ENCODE measurements around the gene SLC16A12.
"Not testable (repeated sequence)": the region's sequence is repeated elsewhere in the genome, so short reads cannot be mapped to it uniquely, and the experiment has no call there.

SLC16A12 gene

GRCh38 chr10:89458291-89458690, 77.1 kb downstream of the SLC16A12 start:
- no peak for DNase-seq
- Histone ChIP-seq H3K9me3 (no peaks in the 10 kb centered on the region), H3K27me3 (no peaks in the 10 kb centered on the region; the same call in 1 of the 2 replicates), H3K36me3 (no peaks in the 10 kb centered on the region), H3K4me1 (no peaks in the 10 kb centered on the region), H3K4me3 (ENCODE audit: low read depth, low read length) (no peak overlapping the region)
- TF ChIP-seq CTCF (IDR thresholded peaks at IDR 0.05; ENCODE audit: low read depth, low read length): no peak

- no peak for DNase-seq
- no peaks in the 10 kb centered on the region; the same call in 1 of the 2 replicates for H3K27me3 ChIP-seq
- TF ChIP-seq CTCF (IDR thresholded peaks at IDR 0.05; ENCODE audit: low read depth, low read length): no peak
- H3K9me3 ChIP-seq: no peaks in the 10 kb centered on the region
- no peaks in the 10 kb centered on the region for H3K4me1 ChIP-seq
- H3K36me3 ChIP-seq: no peaks in the 10 kb centered on the region
- H3K4me3 ChIP-seq (ENCODE audit: low read depth, low read length): no peak overlapping the region
Observed at GRCh38 chr10:89454561-89455347, 80.6 kb downstream of the SLC16A12 start.

GRCh38 chr10:89452193-89452592, 83.2 kb downstream of the SLC16A12 start:
- TF ChIP-seq CTCF (IDR thresholded peaks at IDR 0.05; ENCODE audit: low read depth, low read length): no peak
- no peaks in the 10 kb centered on the region for H3K9me3 ChIP-seq
- no peak for DNase-seq
- no peaks in the 10 kb centered on the region for H3K4me1 ChIP-seq
- no peak overlapping the region for H3K4me3 ChIP-seq (ENCODE audit: low read depth, low read length)
- H3K36me3 ChIP-seq: no peaks in the 10 kb centered on the region
- no peaks in the 10 kb centered on the region; the same call in 1 of the 2 replicates for H3K27me3 ChIP-seq

- no peaks in the 10 kb centered on the region for H3K4me1 ChIP-seq
- no peaks in the 10 kb centered on the region; the same call in 1 of the 2 replicates for H3K27me3 ChIP-seq
- H3K4me3 ChIP-seq (ENCODE audit: low read depth, low read length): no peak overlapping the region
- TF ChIP-seq CTCF (IDR thresholded peaks at IDR 0.05; ENCODE audit: low read depth, low read length): no peak
- no peaks in the 10 kb centered on the region for H3K36me3 ChIP-seq
- H3K9me3 ChIP-seq: no peaks in the 10 kb centered on the region
- DNase-seq: no peak
Observed at GRCh38 chr10:89450901-89451300, 84.5 kb downstream of the SLC16A12 start.

GRCh38 chr10:89444819-89445218, 90.6 kb downstream of the SLC16A12 start:
- not testable (repeated sequence) for H3K4me1 ChIP-seq; H3K27me3 ChIP-seq; DNase-seq; H3K9me3 ChIP-seq; H3K4me3 ChIP-seq (ENCODE audit: low read depth, low read length); H3K36me3 ChIP-seq

- no peak overlapping the region for H3K4me3 ChIP-seq (ENCODE audit: low read depth, low read length)
Observed at GRCh38 chr10:89442289-89442688, 93.1 kb downstream of the SLC16A12 start.

More at GRCh38 chr10:89442289-89442688, 93.1 kb downstream of the SLC16A12 start:
- Histone ChIP-seq H3K4me1 (no peaks in the 10 kb centered on the region), H3K36me3 (no peaks in the 10 kb centered on the region), H3K27me3 (no peaks in the 10 kb centered on the region), H3K9me3 (no peaks in the 10 kb centered on the region)
- no peak for TF ChIP-seq CTCF (IDR thresholded peaks at IDR 0.05; ENCODE audit: low read depth, low read length)
- no peak for DNase-seq
